GM06990 (cell line): ENCODE results near the gene CHD6.

ENCODE experiments used
- DNase-seq: peaks from one replicate; pipeline ENCODE4 v3.0.0-alpha.2; 2011; ENCODE audit not compliant: insufficient read length; ENCODE audit errors: extremely low read depth
- H3K27me3 ChIP-seq: replicated peaks from 2 replicates; pipeline ENCODE4 v1.6.0; 2011; ENCODE audit warnings: low read length; ENCODE audit not compliant: control insufficient read depth, insufficient read depth
- H3K36me3 ChIP-seq: 2 replicates; pipeline ENCODE4 v1.5.1; 2011; ENCODE audit warnings: low read length; ENCODE audit not compliant: control insufficient read depth, insufficient read depth
- H3K4me3 ChIP-seq: replicated peaks from 2 replicates; pipeline ENCODE4 v1.5.1; 2011; ENCODE audit warnings: low read depth, mild to moderate bottlenecking, control low read depth, low read length
- TF ChIP-seq, protein P1 (sequence below): IDR thresholded peaks from 2 replicates; pipeline ENCODE4 v1.5.1; 2011; ENCODE audit warnings: low read length, control low read depth, mild to moderate bottlenecking, inconsistent platforms; ENCODE audit not compliant: insufficient read depth, poor library complexity, severe bottlenecking

CHD6 gene

DNA sequence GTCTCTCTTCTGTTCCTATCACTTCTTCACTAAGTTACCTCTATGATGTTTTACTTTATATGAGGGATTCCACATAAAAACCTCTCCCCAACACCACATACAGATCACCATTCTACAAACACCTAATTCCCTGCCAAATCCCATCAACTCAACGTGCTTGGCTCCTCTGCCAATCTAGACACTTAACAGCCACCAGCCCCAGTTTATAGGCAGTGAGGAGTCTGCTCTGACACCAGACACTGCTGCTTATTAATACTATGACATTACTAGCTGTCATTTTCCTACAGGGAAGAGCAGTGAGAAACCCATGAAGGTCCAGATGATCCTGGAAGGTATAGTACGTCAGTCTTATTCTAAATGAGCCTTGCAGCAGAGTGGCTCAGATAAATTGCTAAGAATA is 104.3 kb downstream of the CHD6 start:
- Histone ChIP-seq H3K27me3 (no peaks in the 10 kb centered on the region), H3K4me3 (no peak overlapping the region), H3K36me3 (peaks cover 11% of the 10 kb centered on the region)
- DNase-seq = no peak
- TF ChIP-seq, protein P1, sequence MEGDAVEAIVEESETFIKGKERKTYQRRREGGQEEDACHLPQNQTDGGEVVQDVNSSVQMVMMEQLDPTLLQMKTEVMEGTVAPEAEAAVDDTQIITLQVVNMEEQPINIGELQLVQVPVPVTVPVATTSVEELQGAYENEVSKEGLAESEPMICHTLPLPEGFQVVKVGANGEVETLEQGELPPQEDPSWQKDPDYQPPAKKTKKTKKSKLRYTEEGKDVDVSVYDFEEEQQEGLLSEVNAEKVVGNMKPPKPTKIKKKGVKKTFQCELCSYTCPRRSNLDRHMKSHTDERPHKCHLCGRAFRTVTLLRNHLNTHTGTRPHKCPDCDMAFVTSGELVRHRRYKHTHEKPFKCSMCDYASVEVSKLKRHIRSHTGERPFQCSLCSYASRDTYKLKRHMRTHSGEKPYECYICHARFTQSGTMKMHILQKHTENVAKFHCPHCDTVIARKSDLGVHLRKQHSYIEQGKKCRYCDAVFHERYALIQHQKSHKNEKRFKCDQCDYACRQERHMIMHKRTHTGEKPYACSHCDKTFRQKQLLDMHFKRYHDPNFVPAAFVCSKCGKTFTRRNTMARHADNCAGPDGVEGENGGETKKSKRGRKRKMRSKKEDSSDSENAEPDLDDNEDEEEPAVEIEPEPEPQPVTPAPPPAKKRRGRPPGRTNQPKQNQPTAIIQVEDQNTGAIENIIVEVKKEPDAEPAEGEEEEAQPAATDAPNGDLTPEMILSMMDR = no peak

GRCh38 chr20:41512624-41513023 is 105.6 kb downstream of the CHD6 start:
- Histone ChIP-seq H3K4me3 (no peak overlapping the region), H3K27me3 (no peaks in the 10 kb centered on the region), H3K36me3 (peaks cover 11% of the 10 kb centered on the region)
- no peak for DNase-seq
- TF ChIP-seq, protein P1 = no peak

DNA sequence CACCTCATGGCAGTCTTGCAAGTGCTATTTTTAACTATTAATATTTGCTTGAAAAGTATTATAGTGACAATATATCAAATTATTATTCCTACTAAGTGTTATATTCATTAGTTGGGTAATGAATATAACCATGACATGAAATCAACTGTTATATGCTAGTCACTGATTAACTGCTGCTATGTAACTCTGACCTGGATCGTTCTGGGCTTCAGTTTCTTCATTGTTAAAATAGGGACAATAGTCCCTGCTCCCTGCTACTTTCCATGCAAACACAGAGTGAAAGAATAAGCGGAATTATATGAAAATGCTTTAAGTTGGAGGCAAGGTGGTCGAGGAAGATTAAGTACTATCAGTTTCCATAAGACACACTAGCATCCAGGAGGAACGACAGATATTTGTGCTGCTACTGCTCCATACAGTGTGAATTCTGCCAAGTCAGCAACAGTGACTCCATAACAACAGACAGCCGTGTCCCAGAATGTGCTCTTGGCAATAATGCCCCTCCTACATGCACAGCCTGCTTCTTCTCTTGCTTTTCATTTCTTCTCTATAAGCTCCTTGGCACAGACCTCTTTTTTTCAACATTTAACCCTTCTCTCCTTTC is 107.2 kb downstream of the CHD6 start:
- peaks cover 11% of the 10 kb centered on the region for H3K36me3 ChIP-seq
- no peaks in the 10 kb centered on the region for H3K27me3 ChIP-seq
- TF ChIP-seq, protein P1 = no peak
- DNase-seq = no peak
- no peak overlapping the region for H3K4me3 ChIP-seq

GRCh38 chr20:41510224-41510623 is 108.0 kb downstream of the CHD6 start:
- Histone ChIP-seq H3K27me3 (no peaks in the 10 kb centered on the region), H3K36me3 (peaks cover 11% of the 10 kb centered on the region), H3K4me3 (no peak overlapping the region)
- TF ChIP-seq, protein P1 = no peak
- DNase-seq = no peak

DNA sequence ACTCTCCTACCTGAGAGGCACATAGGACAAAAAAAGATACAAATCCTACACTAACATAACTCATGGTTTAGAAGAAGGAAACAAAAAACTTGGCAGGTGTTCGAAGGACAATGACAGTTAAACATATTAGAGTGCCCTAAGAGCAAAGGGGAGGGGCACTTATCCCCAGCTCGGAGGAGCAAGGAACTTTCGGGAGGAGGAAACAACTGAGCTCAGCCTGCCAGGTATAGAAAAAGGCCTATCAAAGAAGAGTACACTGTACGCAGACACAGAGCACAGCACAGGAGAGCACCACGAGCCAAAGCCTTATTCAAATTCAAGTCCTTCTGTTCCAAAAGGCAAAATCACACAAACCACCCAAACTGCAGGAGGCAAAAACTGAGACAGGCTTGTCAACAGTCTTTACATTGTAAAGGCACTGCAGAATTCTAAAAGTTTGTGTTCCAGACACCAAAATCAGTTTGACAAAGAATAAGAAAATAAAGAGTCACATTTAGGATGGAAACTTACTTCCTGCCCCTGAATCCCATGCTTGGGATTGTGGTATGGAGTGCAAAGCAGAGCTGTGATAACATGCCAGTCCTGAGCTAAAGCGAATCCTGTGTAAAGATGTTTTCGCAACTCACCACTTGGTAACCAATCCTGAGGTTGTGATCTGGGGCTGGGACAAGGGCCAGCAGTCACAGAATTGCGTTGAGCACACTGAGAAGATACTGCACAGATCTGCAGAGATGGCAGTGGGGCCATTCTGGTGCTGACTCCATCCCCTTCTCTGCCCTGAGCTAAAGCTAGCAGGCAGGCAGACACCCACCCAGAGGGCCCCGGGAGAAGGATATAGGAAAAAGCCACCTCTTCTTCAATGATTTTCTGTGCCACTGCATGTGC is 108.6 kb downstream of the CHD6 start:
- Histone ChIP-seq H3K4me3 (no peak overlapping the region), H3K27me3 (no peaks in the 10 kb centered on the region), H3K36me3 (peaks cover 10% of the 10 kb centered on the region)
- TF ChIP-seq, protein P1 = no peak
- no peak for DNase-seq
